ENCODE results near the gene AXDND1.
"Not testable (repeated sequence)": the region's sequence is repeated elsewhere in the genome, so short reads cannot be mapped to it uniquely, and the experiment has no call there.

AXDND1 gene

GRCh38 chr1:179365342-179366092 lies at the start of gene AXDND1:
Gene AXDND1, plus strand, starts transcription at chr1:179365971. Its CDS starts 539 bp downstream, at chr1:179366510.
- DNase-seq = peak; percentile 95

DNA sequence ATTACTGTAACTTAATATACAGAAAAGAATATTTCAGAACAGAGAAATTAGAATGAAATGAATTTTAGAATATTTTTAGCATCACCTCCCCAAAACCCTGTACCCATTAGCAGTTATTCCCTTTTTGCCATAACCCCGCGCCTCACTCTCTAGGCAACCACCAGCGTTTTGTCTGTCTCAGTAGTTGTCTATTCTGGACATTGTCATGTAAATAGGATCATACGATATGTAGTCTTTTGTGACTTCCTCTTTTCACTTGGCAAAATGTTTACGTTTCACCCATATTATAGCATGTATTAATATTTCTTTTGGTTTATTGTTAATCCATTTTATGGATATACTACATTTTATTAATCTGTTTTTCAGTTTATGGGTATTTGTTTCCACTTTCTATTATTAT lies 47.3 kb upstream of the AXDND1 start:
- no peak for DNase-seq

DNA sequence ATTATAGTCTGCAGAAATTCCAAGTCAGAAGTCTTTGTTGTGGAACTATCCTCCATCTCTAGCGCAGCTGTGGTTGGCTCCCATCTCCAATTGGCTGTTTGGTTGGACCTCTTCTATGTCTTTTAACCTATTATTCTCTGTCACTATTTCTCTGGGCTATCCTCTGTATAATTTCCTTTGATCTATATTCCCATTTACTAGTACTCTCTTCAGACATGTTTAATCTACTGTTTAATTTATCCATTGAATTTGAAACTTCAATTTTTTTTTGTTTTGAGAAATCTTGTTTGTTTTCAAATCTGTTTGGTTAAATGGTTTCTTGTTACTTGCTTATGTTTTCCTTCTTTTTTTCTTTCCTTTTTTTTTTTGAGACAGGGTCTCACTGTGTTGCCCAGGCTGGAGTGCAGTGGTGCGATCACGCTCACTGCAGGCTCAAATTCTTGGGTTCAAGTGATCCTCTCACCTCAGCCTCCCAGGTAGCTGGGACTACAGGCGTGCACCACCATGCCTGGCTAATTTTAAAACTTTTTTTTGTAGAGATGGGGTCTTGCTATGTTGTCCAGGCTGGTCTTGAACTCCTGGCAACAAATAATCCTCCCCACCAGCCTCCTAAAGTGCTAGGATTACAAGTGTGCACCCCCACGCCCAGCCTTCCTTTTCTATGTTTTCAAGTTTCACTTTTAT lies 44.1 kb upstream of the AXDND1 start:
- no peak for DNase-seq

- DNase-seq = no peak
Observed at GRCh38 chr1:179322557-179322956, 43.2 kb upstream of the AXDND1 start.

DNA sequence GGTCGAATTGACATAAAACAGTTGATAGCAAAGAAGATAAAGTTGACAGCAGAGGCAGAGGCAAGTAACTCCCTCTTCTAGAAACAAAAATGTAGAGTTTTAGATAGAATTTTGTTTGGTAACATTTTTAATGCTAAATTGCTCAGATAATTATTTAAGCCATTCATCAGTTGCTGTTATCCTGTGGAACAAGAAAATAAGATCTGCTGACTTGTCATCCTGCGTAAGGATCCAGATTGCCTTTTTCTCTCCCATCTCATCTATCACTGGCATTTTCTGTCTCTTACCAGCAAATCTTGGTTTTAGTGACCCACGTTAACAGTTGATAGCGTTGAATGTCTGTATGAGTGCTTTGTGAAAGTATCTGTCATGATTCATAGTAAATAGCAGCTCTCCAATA lies 42.3 kb upstream of the AXDND1 start:
- DNase-seq = no peak

DNA sequence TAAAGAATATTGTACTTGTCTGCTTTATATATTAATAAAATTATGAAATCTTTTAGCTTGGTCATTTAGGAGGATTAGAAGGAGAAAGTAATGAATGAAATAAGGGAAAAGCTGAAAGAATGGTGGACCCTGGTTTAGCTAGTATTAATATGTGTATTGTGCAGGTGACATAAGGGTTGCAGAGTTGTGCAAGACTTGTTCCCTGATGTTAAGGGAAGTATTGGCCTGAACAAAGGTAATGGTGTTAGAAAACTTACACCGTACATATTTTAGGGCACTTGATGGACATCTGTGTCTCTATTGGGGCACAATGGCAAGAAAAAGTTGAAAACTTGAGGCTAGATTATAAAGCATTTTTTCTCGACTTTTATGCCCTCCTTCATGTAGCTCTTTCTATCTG lies 39.9 kb upstream of the AXDND1 start:
- DNase-seq = no peak

- no peak for DNase-seq
Observed at GRCh38 chr1:179326746-179327145, 39.0 kb upstream of the AXDND1 start.

GRCh38 chr1:179327196-179327595 lies 38.6 kb upstream of the AXDND1 start:
- no peak for DNase-seq

DNA sequence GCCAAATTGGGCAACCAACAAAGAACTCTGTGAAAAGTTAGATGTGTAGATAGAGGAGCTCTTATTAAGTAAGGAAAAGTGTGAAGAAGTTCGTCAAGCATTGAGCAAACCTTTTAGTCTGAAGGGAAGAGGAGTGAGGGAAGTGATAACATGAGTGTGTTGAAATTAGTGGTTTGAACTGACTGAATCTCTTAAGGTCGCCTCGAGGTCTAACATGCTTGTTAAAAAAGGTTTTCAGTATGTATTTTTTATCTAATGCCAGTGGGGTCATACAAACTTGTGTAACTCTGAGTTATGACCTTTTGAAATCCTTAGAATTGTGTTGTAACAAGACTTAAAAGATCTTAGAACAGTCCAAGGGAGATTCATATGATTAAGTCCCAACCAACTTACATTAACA lies 38.1 kb upstream of the AXDND1 start:
- DNase-seq = no peak

- DNase-seq = no peak
Observed at GRCh38 chr1:179329862-179330261, 35.9 kb upstream of the AXDND1 start.

DNA sequence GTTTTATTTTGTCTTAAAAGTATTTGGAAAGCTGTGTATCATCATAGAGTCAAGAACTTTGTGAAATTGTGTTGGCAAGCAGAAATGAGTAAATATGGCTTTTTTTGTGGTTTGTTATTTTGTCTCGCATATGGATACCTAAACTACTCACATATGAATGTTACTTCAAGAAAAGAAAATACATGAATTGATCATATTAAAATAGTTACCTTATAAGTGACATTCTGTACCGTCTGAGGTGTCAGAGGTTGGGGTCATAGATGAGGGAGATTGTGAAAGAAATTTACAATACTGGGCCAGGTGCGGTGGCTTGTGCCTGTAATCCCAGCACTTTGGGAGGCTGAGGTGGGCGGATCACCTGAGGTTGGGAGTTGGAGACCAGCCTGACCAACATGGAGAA lies 31.3 kb upstream of the AXDND1 start:
- DNase-seq = no peak

DNA sequence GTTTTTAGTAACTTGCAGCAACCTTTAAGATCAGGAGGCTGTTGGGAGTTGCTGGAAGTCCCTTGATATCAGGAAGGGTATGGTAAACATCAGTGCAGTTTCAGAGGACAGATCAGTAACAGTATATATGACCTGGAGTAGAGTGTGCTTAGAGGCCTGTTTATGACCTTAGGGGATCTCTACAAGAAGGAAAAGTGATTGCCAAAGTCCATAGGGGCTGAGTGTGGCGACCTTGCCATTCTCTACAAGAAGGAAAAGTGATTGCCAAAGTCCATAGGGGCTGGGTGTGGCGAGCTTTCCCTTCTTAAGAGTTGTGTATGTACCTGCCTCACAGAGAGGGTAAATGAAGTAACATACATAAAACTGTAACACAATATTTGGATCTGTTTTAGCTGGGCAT lies 28.5 kb upstream of the AXDND1 start:
- no peak for DNase-seq

DNA sequence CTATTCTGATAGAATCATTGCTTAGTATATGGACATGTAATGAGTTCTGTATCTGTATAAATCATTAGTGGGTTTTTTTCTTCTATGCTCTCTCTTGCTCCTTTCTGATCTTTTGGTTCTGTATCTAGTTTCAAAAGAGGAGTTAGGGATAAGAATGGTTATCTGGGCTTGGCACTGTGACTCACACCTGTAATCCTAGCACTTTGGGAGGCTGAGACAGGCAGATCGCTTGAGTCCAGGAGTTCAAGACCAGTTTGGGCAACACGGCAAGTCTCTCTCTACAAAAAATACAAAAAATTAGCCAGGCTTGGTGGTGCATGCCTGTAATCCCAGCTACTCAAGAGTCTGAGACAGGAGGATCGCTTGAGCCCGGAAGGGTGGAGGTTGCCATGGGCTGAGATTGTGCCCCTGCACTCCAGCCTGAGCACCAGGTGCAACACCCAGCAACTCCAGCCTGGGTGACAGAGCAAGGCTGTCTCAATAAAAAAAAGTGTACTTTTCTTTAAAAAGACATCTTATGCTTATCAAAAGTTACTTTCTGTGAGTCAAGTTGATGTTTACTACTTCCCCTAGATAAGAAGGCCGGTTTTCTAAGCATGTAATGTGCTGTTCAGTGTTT lies 27.7 kb upstream of the AXDND1 start:
- no peak for DNase-seq

DNA sequence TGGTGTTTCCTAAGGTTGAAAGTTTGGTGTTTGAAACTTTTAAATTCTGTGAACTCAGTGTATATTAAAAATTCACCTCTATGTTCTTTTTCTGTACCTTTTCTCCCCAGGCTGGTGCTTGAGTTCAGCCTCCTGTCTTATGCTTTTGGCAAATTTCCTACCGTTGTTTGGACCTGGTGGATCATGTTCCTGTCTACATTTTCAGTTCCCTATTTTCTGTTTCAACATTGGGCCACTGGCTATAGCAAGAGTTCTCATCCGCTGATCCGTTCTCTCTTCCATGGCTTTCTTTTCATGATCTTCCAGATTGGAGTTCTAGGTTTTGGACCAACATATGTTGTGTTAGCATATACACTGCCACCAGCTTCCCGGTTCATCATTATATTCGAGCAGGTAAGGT lies 24.9 kb upstream of the AXDND1 start:
- DNase-seq = no peak

DNA sequence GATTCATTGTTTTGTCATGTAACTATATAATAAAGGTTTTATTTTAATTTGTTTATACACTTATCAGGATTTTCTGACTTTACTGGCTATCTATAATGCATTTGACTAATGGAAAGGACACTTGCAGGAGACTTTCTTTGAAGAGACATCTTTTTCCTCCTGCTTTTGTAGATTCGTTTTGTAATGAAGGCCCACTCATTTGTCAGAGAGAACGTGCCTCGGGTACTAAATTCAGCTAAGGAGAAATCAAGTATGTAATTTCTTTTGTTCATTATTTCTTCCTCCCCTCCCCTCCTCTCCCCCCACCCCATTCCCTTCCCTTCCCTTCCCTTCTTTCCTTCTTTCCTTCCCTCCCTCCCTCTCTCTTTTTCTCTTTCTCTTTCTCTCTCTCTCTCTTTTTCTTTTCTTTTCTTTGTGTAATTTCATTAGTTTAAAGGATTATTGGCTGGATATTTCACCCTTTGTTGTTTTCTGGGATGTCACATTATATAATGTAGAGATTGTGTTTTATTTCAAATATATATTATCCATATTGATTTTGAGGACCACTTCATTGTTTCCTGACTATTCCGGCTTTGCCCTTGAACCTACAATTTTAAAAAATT lies 23.7 kb upstream of the AXDND1 start:
- no peak for DNase-seq

- DNase-seq = no peak
Observed at GRCh38 chr1:179342740-179343404, 22.9 kb upstream of the AXDND1 start.

- DNase-seq = no peak
Observed at GRCh38 chr1:179351281-179351680, 14.5 kb upstream of the AXDND1 start.

GRCh38 chr1:179352236-179352635 lies 13.5 kb upstream of the AXDND1 start:
- no peak for DNase-seq

GRCh38 chr1:179353546-179353945 lies 12.2 kb upstream of the AXDND1 start:
- no peak for DNase-seq

DNA sequence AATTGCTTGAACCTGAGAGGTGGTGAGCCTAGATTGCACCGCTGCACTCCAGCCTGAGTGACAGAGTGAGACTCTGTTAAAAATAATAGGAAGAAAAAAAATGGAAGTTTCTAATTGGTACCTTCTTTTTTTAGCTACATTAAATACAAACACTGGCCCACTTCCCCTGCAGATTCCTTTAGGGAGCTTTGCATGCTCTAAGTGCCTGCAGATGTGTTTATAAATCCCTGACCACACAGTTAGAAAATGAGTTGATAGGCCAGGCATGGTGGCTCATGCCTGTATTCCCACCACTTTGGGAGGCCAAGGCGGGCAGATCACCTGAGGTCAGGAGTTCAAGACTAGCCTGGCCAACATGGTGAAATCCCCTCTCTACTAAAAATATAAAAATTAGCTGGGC lies 4.1 kb upstream of the AXDND1 start:
- DNase-seq = not testable (repeated sequence)

DNA sequence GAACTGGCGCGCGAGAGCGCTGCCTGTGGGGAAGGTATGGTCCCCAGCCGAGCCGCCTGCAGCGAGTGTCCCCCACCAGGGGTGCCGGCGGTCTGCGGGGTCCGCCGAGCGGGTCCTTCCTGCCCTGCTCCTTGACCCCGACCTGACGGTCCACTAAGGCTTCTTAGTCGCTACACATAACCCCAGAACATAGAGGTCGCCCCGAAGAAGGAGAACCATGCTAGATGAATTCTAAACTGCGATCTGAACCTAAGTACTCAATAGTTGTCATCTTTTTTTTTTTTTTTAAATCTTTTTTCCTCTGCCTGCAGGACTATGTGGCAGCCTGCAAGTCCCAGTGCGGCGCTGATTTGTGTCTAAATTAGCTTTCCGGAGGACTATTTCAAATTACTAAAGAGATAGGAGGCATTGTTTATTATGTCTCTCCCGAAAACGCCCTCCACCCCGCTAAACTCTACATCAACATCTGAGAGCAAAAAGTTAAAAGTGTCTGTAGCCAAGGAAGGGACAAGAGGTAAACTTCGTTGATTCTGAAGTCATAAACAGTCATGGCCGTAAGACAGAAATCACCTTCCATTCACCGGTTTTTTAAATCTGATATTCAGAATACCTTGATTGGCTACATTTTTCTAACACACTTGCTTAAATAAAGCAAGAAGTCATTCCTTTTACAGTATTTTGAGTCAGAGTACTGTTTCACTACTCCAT lies 476 bp downstream of the AXDND1 start:
- DNase-seq = no peak

- no peak for DNase-seq
Observed at GRCh38 chr1:179369751-179370341, 4.1 kb downstream of the AXDND1 start.

All from activated effector memory CD4-positive, alpha-beta T cell treated with anti-CD3 and anti-CD28 coated beads, Interleukin-2, amount 50 U/mL, for 16 hours (primary cell).